HG02763 (cell line): ENCODE results near the gene PRR29.
"Not testable (repeated sequence)": the region's sequence is repeated elsewhere in the genome, so short reads cannot be mapped to it uniquely, and the experiment has no call there.

ENCODE experiments used
- ATAC-seq: cut with Tn5 transposase; IDR thresholded peaks from one replicate; pipeline ENCODE4 v1.9.1; 2021; ENCODE audit warnings: mild to moderate bottlenecking, moderate library complexity; ENCODE audit not compliant: unreplicated experiment

The PRR29 gene

GRCh38 chr17:63973930-63974593, 24.1 kb upstream of the PRR29 start:
- no peak for ATAC-seq

GRCh38 chr17:63974594-63975192, 23.5 kb upstream of the PRR29 start:
- no peak for ATAC-seq

- no peak for ATAC-seq
Measured at GRCh38 chr17:63975541-63976092, 22.5 kb upstream of the PRR29 start.

GRCh38 chr17:63976702-63977101, 21.4 kb upstream of the PRR29 start:
- ATAC-seq = no peak

- ATAC-seq = no peak
Measured at GRCh38 chr17:63978272-63979200, 19.6 kb upstream of the PRR29 start.

GRCh38 chr17:63982641-63983040, 15.5 kb upstream of the PRR29 start:
- not testable (repeated sequence) for ATAC-seq

GRCh38 chr17:63983320-63983719, 14.8 kb upstream of the PRR29 start:
- ATAC-seq = no peak

GRCh38 chr17:63984236-63984635, 13.9 kb upstream of the PRR29 start:
- ATAC-seq = no peak

GRCh38 chr17:63984651-63985386, 13.3 kb upstream of the PRR29 start:
- no peak for ATAC-seq

- no peak for ATAC-seq
Measured at GRCh38 chr17:63985387-63986140, 12.6 kb upstream of the PRR29 start.

- no peak for ATAC-seq
Measured at GRCh38 chr17:63986821-63987220, 11.3 kb upstream of the PRR29 start.

- no peak for ATAC-seq
Measured at GRCh38 chr17:63987221-63988126, 10.7 kb upstream of the PRR29 start.

- no peak for ATAC-seq
Measured at GRCh38 chr17:63988127-63988478, 10.0 kb upstream of the PRR29 start.

- ATAC-seq = no peak
Measured at GRCh38 chr17:63988741-63989621, 9.2 kb upstream of the PRR29 start.

GRCh38 chr17:63989622-63990345, 8.4 kb upstream of the PRR29 start:
- no peak for ATAC-seq

GRCh38 chr17:63991611-63992010, 6.5 kb upstream of the PRR29 start:
- ATAC-seq = no peak

- no peak for ATAC-seq
Measured at GRCh38 chr17:63993368-63993985, 4.7 kb upstream of the PRR29 start.
